NCI-H1048 (cell line): Measurements from ENCODE around the gene UACA.

Source experiments
- DNase-seq: peaks from one replicate; lab custom pipeline; 2025; lab: John Stamatoyannopoulos, UW

The UACA gene

DNA sequence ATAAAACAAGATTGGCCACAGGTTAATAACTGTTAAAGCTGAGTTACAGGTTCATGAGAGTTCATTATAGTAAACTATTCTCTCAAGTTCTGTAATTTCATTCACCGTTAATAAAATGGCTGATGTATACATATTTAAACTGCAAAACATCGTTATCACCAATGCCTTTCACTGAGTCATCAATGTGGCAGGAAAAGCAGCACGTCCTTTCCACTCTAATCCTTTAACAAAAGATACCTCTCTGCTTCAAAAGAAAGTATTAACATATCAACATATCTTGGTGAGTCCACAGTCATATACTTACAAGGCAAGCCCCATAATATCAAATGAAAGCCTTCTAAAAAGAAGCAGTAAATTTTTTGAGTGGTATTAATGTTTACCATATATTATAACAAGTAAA is 54.5 kb downstream of the UACA start:
- no peak for DNase-seq

DNA sequence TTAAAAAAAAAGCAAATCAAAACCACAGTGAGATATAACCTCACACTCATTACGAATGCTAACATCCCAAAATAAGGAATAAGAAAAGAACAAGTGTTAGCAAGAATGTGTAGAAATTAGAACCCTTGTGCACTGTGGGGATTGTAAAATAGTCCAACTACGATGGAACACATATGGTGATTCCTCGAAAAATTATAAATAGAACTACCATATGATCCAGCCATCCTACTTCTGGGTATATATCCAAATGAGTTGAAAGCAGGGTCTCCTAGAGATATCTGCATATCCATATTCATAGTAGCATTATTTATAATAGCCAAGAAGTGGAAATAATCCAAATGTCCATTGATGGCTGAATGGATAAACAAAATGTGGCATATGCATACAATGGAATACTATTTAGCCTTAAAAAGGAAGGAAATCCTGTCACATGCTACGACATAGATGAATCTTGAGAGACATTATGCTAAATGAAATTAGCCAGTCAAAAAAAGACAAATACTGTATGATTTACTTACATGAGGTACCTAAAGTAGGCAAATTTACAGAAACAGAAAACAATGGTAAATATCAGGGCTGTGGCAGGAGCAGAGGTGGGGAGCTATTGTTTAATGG is 55.6 kb downstream of the UACA start:
- no peak for DNase-seq

DNA sequence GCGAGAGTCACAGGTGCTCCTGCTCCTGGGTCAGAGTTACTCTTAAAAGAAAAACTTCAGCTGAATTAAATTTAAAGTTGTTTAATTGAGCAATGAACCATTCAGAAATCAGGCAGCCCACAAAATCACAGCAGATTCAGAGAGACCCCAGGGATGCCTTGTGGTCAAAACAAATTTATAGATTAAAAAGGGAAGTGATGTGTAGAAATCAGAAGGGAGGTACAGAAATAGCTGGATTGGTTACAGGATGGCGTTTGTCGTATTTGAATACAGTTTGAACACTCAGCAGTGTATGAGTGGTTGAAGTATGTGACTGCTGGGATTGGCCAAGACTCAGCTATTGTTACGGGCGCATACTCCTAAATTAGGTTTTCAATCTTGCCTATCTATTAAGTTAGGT is 58.6 kb downstream of the UACA start:
- no peak for DNase-seq

DNA sequence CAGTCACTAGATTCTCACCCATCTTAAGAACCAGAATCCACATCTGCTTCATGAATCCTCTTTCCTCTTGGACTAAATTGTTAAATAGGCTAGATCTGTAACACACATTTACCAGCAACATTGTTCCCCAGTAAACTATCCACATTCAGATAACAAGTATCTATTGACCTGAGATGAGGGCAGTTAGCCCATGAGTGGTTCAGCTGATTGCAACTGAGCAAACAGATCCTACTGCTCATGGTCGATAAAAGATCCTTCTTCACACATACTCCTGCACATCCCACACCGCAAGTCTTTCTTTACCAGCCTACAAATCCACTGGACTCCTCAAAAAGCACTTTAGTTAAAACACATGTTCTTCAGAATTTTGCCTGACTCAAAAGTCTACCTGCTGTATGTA is 59.2 kb downstream of the UACA start:
- DNase-seq, result no peak

DNA sequence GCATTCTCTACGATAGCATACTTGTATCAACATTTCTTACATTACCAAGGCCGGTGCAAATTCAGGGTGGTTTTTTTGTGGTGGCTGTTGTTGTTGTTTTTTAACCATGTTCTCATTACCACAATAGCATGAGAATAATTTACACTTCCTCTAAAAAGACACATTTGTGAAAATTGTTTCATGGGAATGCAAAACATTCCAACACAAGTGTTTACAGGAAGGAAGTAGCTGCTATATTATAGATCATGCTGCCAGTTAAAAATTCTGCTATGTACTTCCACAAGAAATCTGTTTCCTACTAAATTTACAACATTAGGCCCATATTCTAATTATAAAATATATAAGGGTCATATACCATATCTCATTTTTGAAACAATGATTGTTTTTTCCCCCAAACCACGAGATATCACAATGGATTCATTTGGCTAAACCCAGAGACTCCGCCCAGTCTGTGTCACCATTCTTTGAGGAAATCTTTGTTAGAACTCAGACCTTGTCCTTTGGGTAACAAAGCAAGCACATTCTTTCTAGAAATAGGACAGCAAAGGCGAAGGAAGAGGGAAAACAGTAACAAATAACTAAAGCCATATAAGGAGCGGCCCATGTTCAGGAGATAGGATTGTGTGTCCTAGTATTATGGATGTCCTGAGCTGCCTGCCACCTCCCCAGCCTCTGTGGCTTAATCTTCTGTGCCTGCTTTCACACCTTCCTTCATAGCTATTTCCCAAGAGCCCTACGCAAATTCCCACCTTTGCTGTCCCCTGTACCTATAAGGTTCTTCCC is 60.1 kb downstream of the UACA start:
- no peak for DNase-seq

DNA sequence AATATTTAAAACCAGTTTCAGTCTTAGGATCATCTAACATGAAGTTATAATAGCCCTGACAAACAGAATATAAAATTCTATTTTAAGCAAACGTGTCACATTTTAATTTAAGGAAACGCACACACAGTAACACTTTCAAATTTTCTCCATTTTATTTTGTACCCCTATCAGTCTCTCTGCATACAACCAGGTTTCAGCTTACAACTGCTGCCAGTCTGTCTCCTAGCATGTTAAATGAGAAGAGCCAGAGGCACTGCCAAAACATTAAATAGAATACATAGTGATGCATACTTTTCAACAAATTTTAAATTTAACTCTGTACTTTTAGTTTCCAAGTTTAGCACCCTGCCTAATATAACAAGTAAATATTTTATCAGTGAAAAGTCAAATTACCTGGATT is 60.8 kb downstream of the UACA start:
- DNase-seq, result no peak

DNA sequence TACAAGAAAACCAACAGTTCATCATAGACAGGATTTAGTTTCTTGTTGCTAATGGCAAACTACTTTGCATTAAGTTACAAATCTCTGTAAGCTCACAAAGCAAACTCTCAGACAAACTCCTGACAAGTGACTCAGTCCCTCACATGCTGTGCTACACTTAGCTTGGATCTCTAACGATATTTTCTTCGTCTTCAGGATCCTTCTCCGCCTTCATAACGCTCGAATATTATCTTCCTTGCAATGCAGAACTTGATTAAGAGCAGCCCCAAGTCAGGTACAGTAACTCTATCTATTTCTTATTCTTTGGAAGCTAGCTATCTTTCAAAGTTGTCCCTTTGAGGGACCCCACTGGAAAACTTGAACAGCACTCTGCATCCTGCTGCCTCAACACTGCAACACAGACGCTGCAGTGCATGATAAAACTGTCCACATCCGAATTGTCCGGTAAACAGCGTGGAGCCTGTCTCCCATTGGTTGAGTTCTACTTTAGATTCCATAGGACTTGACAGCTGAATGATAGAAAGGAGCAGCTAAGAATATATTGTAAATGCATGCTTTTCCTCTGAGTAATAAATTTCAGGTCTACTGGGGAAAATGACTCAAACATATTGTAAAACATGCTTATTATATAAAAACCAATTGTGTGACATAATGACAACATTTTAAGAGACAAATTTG is 61.3 kb downstream of the UACA start:
- no peak for DNase-seq

DNA sequence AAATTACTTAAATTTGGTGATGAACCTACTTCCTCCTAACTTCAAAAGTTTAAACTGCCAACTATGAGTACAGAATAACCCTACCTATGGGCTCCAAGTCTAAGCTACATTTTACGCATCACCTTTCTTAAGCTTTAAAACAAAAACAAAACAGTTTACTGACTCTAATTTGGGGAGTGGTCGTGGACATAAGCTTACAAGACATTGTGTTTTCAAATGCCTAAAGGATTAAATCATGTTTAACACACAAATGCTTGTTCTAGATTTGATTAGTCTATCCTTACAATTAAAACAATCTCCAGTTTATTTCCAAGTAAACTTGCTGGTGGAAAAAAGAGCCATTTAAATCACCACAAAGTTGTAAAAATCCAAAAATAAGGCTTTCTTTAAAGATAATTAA is 62.2 kb downstream of the UACA start:
- no peak for DNase-seq

DNA sequence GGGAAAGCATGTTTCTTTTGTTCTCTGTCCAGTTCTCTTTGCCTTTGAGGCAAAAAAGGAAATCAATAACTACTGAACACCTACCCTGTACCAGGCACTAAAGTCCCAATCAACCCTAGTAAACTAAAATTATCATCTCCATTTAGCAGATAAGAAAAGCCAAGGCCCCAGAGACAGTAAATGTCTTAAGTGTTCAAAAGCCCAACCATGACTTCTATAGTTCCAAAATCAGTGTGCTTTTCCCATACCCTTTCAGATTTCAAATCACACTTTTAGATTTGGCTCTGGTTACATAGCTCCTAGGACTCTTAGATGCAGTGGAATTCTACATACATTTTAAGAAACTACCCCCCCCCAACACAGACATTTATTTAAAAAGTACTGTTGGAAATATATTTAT is 63.5 kb downstream of the UACA start:
- no peak for DNase-seq

DNA sequence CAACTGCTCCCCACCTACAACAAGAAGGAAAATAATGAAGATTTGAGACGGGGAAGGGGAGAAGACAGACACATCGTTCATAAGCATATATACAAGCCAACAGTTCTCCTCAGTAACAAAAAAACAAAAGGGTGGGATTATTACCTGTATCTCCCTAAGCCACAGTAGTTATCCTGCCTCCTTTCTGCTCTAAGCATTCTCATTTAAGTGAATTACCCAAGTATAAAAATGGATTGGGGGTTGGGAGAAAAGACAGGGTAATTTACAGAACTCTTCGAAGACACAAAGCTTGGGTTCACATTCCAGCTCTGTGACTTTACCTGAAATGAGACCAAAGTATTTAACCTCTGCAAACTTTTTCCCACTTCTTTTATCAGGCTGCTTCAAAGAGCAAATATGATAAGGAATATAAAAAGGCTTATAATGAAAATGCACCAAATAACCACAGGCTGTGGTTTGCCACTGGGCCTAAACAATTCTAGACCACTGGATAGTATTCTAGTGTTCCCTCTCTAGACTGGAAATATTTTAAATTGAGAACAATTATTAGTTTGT is 64.4 kb downstream of the UACA start:
- no peak for DNase-seq

DNA sequence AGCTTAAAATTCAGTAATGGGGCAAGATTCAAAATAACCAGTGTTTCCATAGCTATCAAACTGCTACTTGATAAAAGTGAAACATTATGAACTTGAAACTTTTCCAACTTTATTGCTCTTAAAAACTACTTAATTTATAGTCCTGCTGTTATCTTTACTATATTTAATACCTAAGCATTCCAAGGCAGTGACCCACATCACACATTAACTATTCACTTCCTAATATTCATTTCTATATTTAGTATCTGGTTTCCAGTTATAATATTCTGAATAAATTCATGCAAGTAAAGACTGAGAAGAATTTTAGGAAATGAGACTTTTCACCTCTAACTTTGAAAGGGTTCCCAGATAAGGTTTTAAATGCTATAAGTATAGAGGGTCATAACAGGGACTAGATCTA is 64.9 kb downstream of the UACA start:
- no peak for DNase-seq

DNA sequence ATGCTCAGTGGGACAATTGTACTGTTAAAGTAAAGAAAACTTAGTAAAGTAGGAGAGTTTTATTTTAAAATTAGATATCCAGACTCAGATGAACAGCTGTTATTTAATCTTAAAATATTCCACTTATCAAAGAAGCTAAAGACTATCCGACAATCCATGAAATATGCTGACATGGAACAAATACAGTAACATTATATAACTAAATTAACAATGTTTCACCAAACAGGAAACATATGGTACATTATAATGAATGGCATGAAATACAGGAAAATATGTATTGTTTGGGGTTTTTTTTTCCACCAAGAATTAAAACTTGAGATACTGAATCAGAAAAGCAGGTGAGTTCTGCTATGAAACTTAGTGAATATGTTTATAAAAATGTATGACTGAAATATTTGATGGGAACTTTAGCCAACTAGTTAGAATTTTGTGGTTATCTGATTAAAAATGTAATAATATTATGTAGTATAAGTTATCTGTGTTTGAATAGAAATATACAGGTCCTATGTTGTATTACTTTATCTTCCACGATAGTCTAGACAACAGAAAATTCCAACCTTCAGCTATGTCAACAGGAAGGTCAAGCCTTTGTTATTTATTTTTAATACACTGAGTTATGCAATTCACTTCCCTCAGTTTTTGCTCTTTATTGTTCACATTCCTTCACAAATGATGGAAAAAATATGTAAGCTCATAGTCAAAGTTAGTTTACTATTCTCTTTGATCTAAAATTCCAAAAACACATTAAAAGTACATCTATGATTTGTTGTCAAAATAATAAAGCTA is 72.7 kb downstream of the UACA start:
- DNase-seq, result no peak

DNA sequence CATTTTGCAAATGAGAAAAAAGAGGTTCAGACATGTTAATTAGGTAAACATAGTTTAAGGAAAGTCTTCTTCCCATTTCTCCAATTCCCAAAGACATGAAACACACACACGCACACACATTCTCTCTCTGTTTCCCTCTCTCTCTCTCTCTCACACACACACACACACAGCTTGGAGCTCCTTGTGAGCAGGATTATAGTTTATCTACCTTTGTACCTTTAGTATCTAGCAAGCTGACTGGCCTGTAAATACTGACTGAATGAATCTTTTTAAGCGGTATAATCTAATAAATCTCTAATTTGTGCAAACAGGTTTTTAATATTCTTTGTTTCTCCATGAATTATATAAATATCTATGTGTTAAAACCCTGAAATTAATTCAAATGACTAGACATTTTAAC is 73.3 kb downstream of the UACA start:
- DNase-seq, result no peak

DNA sequence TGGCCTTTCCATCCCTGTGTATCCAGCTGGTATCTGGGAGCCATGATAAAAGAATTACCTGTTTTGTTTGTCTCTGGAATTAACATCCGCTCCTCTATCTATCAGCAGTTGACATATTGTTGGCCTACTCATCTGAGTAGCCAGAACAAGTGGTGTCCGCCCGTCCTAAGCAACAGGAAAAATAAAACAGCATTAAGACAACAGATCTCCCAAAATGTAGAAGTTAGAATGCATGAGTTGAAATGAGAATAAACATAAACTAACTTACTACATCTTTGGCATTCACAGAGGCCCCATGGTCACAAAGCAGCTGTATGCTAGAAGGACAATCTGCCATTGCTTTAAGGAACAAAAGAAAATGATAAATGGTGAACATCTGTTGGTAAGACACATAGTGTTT is 75.9 kb downstream of the UACA start:
- DNase-seq, result no peak

DNA sequence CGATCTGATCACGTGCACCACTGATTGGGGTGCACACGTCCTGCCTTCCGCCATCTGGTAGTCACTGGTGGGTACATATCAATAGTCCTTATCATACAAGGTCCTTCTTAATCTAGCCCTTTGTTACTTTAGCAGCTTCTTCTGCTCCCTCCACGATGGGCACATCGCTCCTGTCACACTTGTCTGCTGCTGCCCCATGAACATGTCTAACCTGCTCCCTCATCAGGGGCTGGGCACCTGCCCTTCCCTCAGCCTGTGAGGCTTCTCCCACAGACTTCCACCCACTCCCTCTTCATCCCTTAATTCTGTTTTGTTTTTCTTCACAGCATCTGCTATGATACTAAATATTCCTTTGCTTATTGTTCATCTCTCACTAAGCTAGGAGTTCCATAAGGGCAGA is 82.5 kb downstream of the UACA start:
- no peak for DNase-seq

DNA sequence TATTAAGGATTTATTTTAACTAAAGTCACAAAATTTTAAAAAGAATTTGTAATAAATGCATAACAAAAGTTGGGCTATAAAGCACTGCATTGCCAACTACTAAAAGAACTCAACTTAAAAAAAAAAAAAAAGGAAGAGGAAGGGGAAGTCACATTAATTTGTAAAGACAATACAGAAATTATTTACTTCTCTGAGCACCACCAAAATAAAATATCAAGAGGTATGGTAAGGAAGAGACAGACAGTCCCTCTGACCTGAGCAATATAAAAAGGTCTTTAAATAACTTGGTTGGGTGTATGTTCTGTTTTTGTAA is 83.5 kb downstream of the UACA start:
- DNase-seq, result no peak

DNA sequence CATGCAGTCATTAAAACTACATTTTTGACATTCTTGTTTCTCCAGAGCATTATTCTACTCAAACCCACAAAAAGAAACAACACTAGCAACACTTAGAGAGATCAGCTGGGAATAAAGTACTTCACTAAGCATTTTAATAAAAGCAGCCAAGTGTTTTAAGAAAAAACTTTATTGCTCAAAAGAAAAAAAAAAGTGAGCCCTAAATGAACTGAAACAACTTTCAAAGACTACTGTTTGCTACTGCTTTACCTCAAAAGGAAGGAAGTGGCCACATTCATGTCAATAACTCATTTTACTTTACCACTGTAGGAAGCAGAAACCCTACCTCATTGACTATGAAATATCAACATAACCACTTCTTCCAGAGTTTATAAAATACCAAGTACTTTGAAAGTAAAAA is 91.3 kb downstream of the UACA start:
- DNase-seq, result no peak

DNA sequence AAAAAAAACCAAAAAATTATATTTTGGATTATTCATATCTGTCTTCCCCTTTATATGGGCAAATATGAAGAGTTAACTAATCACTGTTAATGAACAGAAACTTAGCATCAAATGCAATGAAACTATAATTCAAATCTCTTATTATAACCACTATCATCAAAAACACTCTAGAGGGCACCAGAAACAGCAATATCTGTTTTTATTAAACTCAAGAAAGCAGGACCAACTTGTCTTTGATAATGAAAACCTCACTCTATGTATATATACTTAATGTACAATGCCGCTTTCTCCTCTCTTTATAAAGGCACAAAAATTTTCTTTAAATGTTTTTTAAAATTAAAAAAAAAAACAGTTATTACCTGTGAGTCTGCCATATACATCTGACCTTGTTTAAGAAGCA is 92.7 kb downstream of the UACA start:
- DNase-seq, result no peak

DNA sequence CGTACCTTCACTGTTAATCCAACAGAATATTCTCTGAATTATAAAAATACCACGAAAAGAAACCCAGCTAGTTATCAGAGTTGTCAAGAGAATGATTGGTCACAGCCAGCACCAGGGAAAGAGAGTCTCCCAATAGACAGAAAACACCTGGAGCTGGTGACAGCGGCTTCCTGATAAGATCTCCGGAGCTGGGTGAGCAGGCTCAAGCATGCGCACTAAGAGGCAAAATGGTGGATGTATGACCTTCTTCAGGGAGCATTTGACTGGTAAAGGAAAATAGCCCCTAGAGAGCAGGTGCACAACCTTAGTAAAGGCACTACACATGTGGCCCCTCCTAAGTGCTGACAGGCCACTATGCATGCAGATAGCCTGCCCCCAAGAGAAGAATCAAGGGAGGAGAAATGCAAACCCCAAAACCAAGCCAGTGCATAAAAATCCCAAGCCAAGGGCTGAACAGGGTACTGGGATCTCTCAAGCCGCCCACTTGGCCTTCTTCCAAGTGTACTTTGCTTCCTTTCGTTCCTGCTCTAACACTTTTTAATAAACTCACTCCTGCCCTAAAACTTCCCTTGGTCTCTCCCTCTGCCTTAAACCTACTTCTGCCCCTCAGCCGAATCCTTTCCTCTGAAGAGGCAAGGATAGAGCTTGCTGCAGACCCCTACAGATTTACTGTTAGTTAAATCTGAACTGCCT is 93.2 kb downstream of the UACA start:
- no peak for DNase-seq

DNA sequence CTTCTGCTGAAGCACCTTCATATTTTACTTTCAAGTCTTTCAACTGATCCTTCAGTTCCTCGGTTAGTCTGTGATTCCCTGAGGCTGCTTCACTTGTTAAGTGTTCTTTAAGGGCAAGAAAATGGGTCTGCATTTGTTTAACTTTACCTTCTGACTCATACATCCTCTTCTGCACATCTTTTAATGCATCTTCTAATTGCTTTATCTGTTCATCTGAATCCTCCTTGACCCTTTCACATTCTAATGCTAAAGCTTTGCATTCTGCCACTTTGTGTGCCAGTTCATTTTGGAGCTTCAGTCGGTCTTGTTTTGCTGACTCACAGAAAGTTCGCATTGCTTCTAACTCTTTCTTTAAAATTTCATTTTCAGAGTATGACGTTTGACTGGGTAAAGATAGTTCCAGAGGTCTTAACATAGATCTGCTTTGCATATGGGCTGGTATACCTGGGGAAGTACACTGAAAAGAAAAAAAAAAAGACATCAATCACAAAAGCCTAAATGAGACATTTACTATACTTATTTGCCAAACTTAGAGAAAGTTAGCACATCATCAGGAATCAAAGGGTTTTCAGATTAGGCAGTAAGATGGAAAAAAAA is 94.3 kb downstream of the UACA start:
- no peak for DNase-seq

DNA sequence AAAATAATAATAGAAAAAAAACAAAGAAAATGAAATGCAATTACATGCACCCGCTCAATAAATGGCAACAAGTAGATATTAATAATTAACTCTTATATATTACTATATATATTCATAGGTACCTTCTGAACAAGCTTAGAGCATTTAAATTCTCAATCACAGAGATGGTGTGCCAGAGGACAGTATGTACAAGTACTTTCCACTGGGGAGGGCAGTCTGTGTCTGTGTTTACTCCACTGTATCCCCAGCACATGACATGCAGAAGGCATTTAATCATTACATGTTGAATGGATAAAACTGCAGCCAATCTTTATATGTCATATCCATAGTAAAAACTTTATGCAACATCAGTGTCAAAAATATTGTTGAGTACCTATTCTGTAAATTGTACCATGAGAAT is 97.8 kb downstream of the UACA start:
- DNase-seq, result no peak

DNA sequence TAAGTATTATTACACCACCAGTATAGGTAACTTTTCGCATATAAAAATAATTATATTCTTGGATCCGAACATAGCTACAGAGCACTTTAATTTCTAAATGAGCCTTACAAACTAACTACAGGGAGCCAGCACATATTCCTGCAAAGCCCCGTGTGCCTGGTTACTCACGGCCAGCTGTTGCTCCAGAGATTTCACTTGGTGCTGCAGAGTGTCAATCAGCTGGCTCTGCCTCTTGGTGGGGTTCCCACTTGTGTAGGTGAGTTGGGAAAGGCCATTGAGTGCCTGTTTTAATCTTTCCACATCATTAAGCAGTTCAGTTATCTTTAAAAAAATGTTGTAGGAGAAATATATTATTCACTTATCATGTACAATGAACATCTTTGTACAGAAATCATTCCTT is 98.9 kb downstream of the UACA start:
- no peak for DNase-seq
